PC-3 (cell line): ENCODE measurements around the gene HMCN2. TPM values are rescaled to one million over a fixed set of nuclear protein-coding genes. Genes with fewer than 3 reads are reported as not detected.

Experiments
- ATAC-seq: fragments of 200-7000 bp; cut with Tn5 transposase; 2 replicates; pipeline ENCODE4 v1.9.1; 2020; ENCODE audit warnings: mild to moderate bottlenecking, moderate library complexity
- BruUV-seq: library from RNA; stranded (reverse); fragments of 400-500 nt; replicated peaks from 2 replicates; lab custom pipeline; 2021; lab: Mats Ljungman, UMichigan
- CTCF ChIA-PET: fragments of 300-600 bp; sonication (Branson Sonifier 250); formaldehyde crosslinking; loops from one replicate; lab custom pipeline; 2022; ENCODE audit warnings: antibody characterized with exemption; lab: Charles Lee
- POLR2A ChIA-PET: fragments of 300-600 bp; sonication (Branson Sonifier 250); formaldehyde crosslinking; loops from one replicate; lab custom pipeline; 2022; ENCODE audit warnings: antibody characterized with exemption; ENCODE audit not compliant: unreplicated experiment; lab: Charles Lee
- DNase-seq: peaks from one replicate; pipeline ENCODE4 v3.0.0-alpha.2; 2015
- H2AFZ ChIP-seq: fragments of 300-600 bp; sonication (generic); 2 replicates; pipeline ENCODE4 v1.6.0; 2016; ENCODE audit warnings: antibody characterized with exemption, low read length
- H3F3A ChIP-seq: fragments of 300-600 bp; sonication (generic); one replicate; pipeline ENCODE4 v1.6.0; 2017; ENCODE audit warnings: antibody characterized with exemption, low read length, control low read depth, mild to moderate bottlenecking; ENCODE audit not compliant: unreplicated experiment
- H3K27ac ChIP-seq: fragments of 300-600 bp; sonication (generic); 2 replicates; pipeline ENCODE4 v1.5.1; 2016; ENCODE audit warnings: mild to moderate bottlenecking, low read length
- H3K27me3 ChIP-seq: fragments of 300-600 bp; sonication (generic); 2 replicates; pipeline ENCODE4 v1.6.1; 2016; ENCODE audit warnings: low read length, mixed read lengths
- H3K36me3 ChIP-seq: fragments of 300-600 bp; sonication (generic); 2 replicates; pipeline ENCODE4 v1.6.1; 2016; ENCODE audit warnings: low read depth, mixed run types, low read length, mixed read lengths
- H3K4me1 ChIP-seq: fragments of 300-600 bp; sonication (generic); 2 replicates; pipeline ENCODE4 v1.5.1; 2016; ENCODE audit warnings: low read length; ENCODE audit not compliant: insufficient read depth
- H3K4me2 ChIP-seq: fragments of 300-600 bp; sonication (generic); 2 replicates; pipeline ENCODE4 v1.6.0; 2016; ENCODE audit warnings: low read length
- H3K4me3 ChIP-seq: fragments of 300-600 bp; sonication (generic); 2 replicates; pipeline ENCODE4 v1.5.1; 2016; ENCODE audit warnings: mild to moderate bottlenecking, low read length, mixed read lengths
- H3K79me2 ChIP-seq: fragments of 300-600 bp; sonication (generic); 2 replicates; pipeline ENCODE4 v1.6.1; 2017; ENCODE audit warnings: low read length, mixed read lengths
- H3K9ac ChIP-seq: fragments of 300-600 bp; sonication (generic); 2 replicates; pipeline ENCODE4 v1.6.0; 2016; ENCODE audit warnings: mild to moderate bottlenecking, low read length
- H3K9me2 ChIP-seq: fragments of 300-600 bp; sonication (generic); replicated peaks from 2 replicates; pipeline ENCODE4 v1.6.1; 2016; ENCODE audit warnings: mixed run types, low read length, mixed read lengths
- H3K9me3 ChIP-seq: fragments of 300-600 bp; sonication (generic); 2 replicates; pipeline ENCODE4 v1.6.1; 2016; ENCODE audit warnings: low read length, mixed read lengths
- H4K20me1 ChIP-seq: fragments of 300-600 bp; sonication (generic); 2 replicates; pipeline ENCODE4 v1.6.1; 2016; ENCODE audit warnings: low read length, mixed read lengths
- EZH2 ChIP-seq: fragments of 300-600 bp; sonication (generic); IDR thresholded peaks from one replicate; pipeline ENCODE4 v1.6.1; 2017; ENCODE audit warnings: antibody characterized with exemption, mild to moderate bottlenecking, low read length; ENCODE audit not compliant: unreplicated experiment
- EZH2phosphoT487 ChIP-seq: fragments of 300-600 bp; sonication (generic); IDR thresholded peaks from 2 replicates; pipeline ENCODE4 v1.6.1; 2018; ENCODE audit warnings: mild to moderate bottlenecking, antibody characterized with exemption, low read length, borderline replicate concordance
- intact Hi-C: fragments of 100-400 bp; cut with micrococcal nuclease; formaldehyde crosslinking; loops from 2 replicates; pipeline ENCODE4 v1.9.0; 2023
- total RNA-seq: library from RNA; depleted of rRNA; stranded (reverse); fragments of >200 nt; gene quantifications from 2 replicates; pipeline ENCODE4 v1.2.3, GENCODE V29; 2014
- TF ChIP-seq, protein P1 (sequence below): fragments of 300-600 bp; sonication (generic); conservative IDR thresholded peaks from 2 replicates; pipeline ENCODE4 v1.5.1; 2017; ENCODE audit warnings: antibody characterized with exemption, low read depth, mild to moderate bottlenecking, low read length

The HMCN2 gene
- total RNA-seq, 1 experiment from 2014 or later, result 0.11 TPM

DNA sequence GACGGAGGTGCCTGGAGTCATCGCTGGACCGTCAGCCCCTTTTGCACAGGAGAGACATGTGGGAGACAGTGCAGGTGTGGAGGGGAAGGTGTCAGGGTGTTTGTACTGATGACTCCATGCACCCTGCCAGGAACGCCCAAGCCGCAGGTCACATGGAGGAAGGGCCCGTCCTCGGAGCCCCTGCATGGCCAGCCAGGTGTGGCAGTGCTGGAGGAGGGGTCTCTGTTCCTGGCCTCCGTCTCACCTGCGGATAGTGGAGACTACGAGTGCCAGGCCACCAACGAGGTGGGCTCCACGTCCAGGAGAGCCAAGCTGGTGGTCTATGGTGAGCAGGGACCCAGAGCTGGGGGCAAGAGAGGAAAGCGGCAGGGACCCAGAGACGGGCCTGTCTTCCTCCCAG lies 81.5 kb downstream of the HMCN2 start:
- ChIA-PET CTCF (no interaction called here), POLR2A (no interaction called here)
- H3K27me3 ChIP-seq, result no peaks in the 10 kb centered on the region
- intact Hi-C loops, result no loop called here
- no peaks in the 10 kb centered on the region for H3K4me1 ChIP-seq
- no peaks in the 10 kb centered on the region for H3K9me2 ChIP-seq
- ATAC-seq (no peak), DNase-seq (no peak)
- H3F3A ChIP-seq, result no peaks in the 10 kb centered on the region
- H3K4me3 ChIP-seq, result no peak overlapping the region
- no peaks in the 10 kb centered on the region for H3K79me2 ChIP-seq
- TF ChIP-seq, protein P1, sequence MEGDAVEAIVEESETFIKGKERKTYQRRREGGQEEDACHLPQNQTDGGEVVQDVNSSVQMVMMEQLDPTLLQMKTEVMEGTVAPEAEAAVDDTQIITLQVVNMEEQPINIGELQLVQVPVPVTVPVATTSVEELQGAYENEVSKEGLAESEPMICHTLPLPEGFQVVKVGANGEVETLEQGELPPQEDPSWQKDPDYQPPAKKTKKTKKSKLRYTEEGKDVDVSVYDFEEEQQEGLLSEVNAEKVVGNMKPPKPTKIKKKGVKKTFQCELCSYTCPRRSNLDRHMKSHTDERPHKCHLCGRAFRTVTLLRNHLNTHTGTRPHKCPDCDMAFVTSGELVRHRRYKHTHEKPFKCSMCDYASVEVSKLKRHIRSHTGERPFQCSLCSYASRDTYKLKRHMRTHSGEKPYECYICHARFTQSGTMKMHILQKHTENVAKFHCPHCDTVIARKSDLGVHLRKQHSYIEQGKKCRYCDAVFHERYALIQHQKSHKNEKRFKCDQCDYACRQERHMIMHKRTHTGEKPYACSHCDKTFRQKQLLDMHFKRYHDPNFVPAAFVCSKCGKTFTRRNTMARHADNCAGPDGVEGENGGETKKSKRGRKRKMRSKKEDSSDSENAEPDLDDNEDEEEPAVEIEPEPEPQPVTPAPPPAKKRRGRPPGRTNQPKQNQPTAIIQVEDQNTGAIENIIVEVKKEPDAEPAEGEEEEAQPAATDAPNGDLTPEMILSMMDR, result no peak
- no peak for TF ChIP-seq EZH2
- TF ChIP-seq EZH2phosphoT487, result no peak
- no peaks in the 10 kb centered on the region for H3K36me3 ChIP-seq
- H3K27ac ChIP-seq, result no peak overlapping the region
- no peak overlapping the region for H3K9ac ChIP-seq
- no peaks in the 10 kb centered on the region for H4K20me1 ChIP-seq
- H2AFZ ChIP-seq, result no peak overlapping the region
- no peak overlapping the region for H3K4me2 ChIP-seq
- no peaks in the 10 kb centered on the region for H3K9me3 ChIP-seq
- BruUV-seq, result no TSS peak

DNA sequence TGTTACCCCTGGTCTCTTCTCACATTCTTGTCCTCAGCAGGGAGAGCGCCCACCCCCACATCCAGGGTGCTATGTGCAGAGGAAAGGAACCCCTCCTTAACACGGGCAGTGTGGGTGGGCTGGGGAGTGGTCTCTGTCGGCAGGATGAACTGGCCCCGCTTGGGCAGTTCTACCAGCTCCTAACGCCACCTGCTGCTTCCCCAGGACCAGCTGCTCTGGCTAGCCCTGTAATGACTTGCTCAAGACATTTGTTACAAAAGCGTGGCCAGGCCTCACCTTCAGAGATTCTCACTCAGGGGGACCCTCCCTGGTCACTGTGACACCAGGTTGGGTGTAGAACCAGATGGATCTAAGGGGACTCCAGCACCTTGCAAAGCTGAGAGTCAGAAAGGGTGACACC lies 82.4 kb downstream of the HMCN2 start:
- Histone ChIP-seq H3K27me3 (no peaks in the 10 kb centered on the region), H3F3A (no peaks in the 10 kb centered on the region), H3K4me1 (peaks cover 8% of the 10 kb centered on the region), H3K36me3 (no peaks in the 10 kb centered on the region), H4K20me1 (no peaks in the 10 kb centered on the region), H3K4me3 (no peak overlapping the region), H3K4me2 (no peak overlapping the region), H3K9me3 (no peaks in the 10 kb centered on the region), H2AFZ (no peak overlapping the region), H3K27ac (no peak overlapping the region), H3K9ac (no peak overlapping the region), H3K79me2 (no peaks in the 10 kb centered on the region), H3K9me2 (no peaks in the 10 kb centered on the region)
- TF ChIP-seq, protein P1, result no peak
- TF ChIP-seq EZH2phosphoT487 (no peak), EZH2 (no peak)
- ChIA-PET POLR2A (no interaction called here), CTCF (no interaction called here)
- intact Hi-C loops, result no loop called here
- no TSS peak for BruUV-seq
- DNase-seq (no peak), ATAC-seq (no peak)

DNA sequence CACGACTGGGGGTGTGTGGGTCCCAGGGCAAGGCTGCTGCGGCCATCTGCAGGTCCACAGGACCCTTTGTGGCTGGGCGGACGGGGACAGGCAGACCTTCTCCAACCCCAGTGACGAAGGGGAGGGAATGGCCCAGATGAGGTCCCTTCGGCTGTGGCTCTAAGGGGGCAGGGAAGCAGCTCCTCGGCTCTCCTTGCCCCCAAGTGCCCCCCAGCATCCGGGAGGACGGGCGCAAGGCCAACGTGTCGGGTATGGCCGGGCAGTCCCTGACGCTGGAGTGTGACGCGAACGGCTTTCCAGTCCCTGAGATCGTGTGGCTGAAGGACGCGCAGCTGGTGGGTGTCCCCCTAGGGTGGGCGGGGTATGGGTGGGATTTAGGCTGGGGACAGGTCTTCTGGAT lies 82.8 kb downstream of the HMCN2 start:
- Histone ChIP-seq H2AFZ (no peak overlapping the region), H3F3A (no peaks in the 10 kb centered on the region), H3K4me3 (no peak overlapping the region), H3K9me3 (no peaks in the 10 kb centered on the region), H3K9ac (no peak overlapping the region), H3K9me2 (no peaks in the 10 kb centered on the region), H3K27ac (no peak overlapping the region), H3K4me1 (peaks cover 12% of the 10 kb centered on the region), H3K4me2 (no peak overlapping the region), H3K36me3 (no peaks in the 10 kb centered on the region), H3K79me2 (no peaks in the 10 kb centered on the region), H3K27me3 (no peaks in the 10 kb centered on the region), H4K20me1 (no peaks in the 10 kb centered on the region)
- no peak for TF ChIP-seq EZH2phosphoT487
- TF ChIP-seq, protein P1, result no peak
- no peak for TF ChIP-seq EZH2
- intact Hi-C loops, result no loop called here
- DNase-seq (no peak), ATAC-seq (no peak)
- no TSS peak for BruUV-seq
- ChIA-PET POLR2A (no interaction called here), CTCF (no interaction called here)
